Loucy (cell line): ENCODE measurements around the gene PTGIS.

Experiments used
- H2AFZ ChIP-seq: fragments of 200-600 bp; sonication (generic); 2 replicates; pipeline ENCODE4 v1.6.0; 2016; ENCODE audit warnings: antibody characterized with exemption, mild to moderate bottlenecking, low read length, moderate library complexity
- H3F3A ChIP-seq: fragments of 200-600 bp; 2 replicates; pipeline ENCODE4 v1.6.0; 2016; ENCODE audit warnings: antibody characterized with exemption, low read depth, mild to moderate bottlenecking
- H3K27me3 ChIP-seq: fragments of 200-600 bp; sonication (generic); 2 replicates; pipeline ENCODE4 v1.6.1; 2014; ENCODE audit warnings: low read length, mild to moderate bottlenecking; ENCODE audit not compliant: insufficient read depth, poor library complexity, severe bottlenecking
- H3K36me3 ChIP-seq: fragments of 200-600 bp; sonication (generic); 2 replicates; pipeline ENCODE4 v1.6.1; 2016; ENCODE audit warnings: low read length; ENCODE audit not compliant: insufficient read depth
- H3K4me1 ChIP-seq: fragments of 200-600 bp; sonication (generic); 2 replicates; pipeline ENCODE4 v1.5.1; 2014; ENCODE audit warnings: low read length, mild to moderate bottlenecking; ENCODE audit not compliant: insufficient read depth, poor library complexity, severe bottlenecking
- H3K4me2 ChIP-seq: fragments of 200-600 bp; sonication (generic); 2 replicates; pipeline ENCODE4 v1.6.0; 2014; ENCODE audit warnings: antibody characterized with exemption, low read length, low read depth, mild to moderate bottlenecking; ENCODE audit not compliant: poor library complexity, severe bottlenecking
- H3K4me3 ChIP-seq: fragments of 200-600 bp; sonication (generic); 2 replicates; pipeline ENCODE4 v1.5.1; 2014; ENCODE audit warnings: low read length, mild to moderate bottlenecking, mixed read lengths; ENCODE audit not compliant: poor library complexity, severe bottlenecking
- H3K79me2 ChIP-seq: fragments of 200-600 bp; sonication (generic); 2 replicates; pipeline ENCODE4 v1.6.1; 2014; ENCODE audit warnings: low read length; ENCODE audit not compliant: insufficient read depth
- H3K9ac ChIP-seq: fragments of 200-600 bp; sonication (generic); 2 replicates; pipeline ENCODE4 v1.6.0; 2014; ENCODE audit warnings: mild to moderate bottlenecking, low read depth, low read length, moderate library complexity; ENCODE audit not compliant: poor library complexity, severe bottlenecking
- H3K9me2 ChIP-seq: fragments of 200-600 bp; sonication (generic); replicated peaks from 2 replicates; pipeline ENCODE4 v1.6.1; 2016; ENCODE audit warnings: low read depth, low read length, mixed read lengths
- H3K9me3 ChIP-seq: fragments of 200-600 bp; sonication (generic); 2 replicates; pipeline ENCODE4 v1.6.1; 2014; ENCODE audit warnings: mild to moderate bottlenecking, antibody characterized with exemption, low read length, low read depth; ENCODE audit not compliant: insufficient read depth
- H4K20me1 ChIP-seq: fragments of 200-600 bp; sonication (generic); 2 replicates; pipeline ENCODE4 v1.6.0; 2014; ENCODE audit warnings: antibody characterized with exemption, low read length, mild to moderate bottlenecking; ENCODE audit not compliant: insufficient read depth, poor library complexity, severe bottlenecking
- EZH2phosphoT487 ChIP-seq: fragments of 200-600 bp; IDR thresholded peaks from 2 replicates; pipeline ENCODE4 v1.6.1; 2018; ENCODE audit warnings: antibody characterized with exemption, mild to moderate bottlenecking, moderate library complexity, borderline replicate concordance
- TF ChIP-seq, protein P1 (sequence below): fragments of 200-600 bp; sonication (generic); conservative IDR thresholded peaks from 2 replicates; pipeline ENCODE4 v1.5.1; 2014; ENCODE audit warnings: mild to moderate bottlenecking, antibody characterized with exemption, low read length

PTGIS gene

DNA sequence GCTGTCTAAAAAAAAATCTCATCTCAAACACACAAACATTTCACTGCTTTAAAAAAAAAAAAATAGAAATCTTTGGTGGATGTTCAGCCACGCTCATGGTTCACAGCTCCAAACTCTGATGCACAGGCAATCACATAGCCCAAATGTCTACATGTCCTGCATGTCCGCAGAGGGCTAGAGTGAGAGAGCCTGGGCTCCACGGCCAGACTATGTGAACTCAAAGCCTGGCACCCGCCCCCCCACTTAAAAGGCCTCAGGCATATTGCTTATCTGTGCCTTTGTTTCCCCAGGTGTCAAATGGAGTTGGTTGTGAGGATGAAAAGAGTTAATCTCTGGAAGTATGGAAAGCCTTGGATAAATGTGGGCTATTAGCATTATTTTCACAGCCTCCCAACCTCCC, 10.5 kb upstream of the PTGIS start:
- H2AFZ ChIP-seq, result no peak overlapping the region
- TF ChIP-seq EZH2phosphoT487, result no peak
- TF ChIP-seq, protein P1, sequence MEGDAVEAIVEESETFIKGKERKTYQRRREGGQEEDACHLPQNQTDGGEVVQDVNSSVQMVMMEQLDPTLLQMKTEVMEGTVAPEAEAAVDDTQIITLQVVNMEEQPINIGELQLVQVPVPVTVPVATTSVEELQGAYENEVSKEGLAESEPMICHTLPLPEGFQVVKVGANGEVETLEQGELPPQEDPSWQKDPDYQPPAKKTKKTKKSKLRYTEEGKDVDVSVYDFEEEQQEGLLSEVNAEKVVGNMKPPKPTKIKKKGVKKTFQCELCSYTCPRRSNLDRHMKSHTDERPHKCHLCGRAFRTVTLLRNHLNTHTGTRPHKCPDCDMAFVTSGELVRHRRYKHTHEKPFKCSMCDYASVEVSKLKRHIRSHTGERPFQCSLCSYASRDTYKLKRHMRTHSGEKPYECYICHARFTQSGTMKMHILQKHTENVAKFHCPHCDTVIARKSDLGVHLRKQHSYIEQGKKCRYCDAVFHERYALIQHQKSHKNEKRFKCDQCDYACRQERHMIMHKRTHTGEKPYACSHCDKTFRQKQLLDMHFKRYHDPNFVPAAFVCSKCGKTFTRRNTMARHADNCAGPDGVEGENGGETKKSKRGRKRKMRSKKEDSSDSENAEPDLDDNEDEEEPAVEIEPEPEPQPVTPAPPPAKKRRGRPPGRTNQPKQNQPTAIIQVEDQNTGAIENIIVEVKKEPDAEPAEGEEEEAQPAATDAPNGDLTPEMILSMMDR, result no peak
- H3K27me3 ChIP-seq, result no peaks in the 10 kb centered on the region
- H3K9me2 ChIP-seq, result no peaks in the 10 kb centered on the region
- H3K9ac ChIP-seq, result no peak overlapping the region
- no peak overlapping the region for H3K4me3 ChIP-seq
- no peaks in the 10 kb centered on the region for H3K9me3 ChIP-seq
- H3K4me1 ChIP-seq, result no peaks in the 10 kb centered on the region
- H3F3A ChIP-seq, result no peaks in the 10 kb centered on the region
- no peak overlapping the region for H3K4me2 ChIP-seq
- no peaks in the 10 kb centered on the region for H3K79me2 ChIP-seq
- H4K20me1 ChIP-seq, result no peaks in the 10 kb centered on the region
- no peaks in the 10 kb centered on the region for H3K36me3 ChIP-seq

DNA sequence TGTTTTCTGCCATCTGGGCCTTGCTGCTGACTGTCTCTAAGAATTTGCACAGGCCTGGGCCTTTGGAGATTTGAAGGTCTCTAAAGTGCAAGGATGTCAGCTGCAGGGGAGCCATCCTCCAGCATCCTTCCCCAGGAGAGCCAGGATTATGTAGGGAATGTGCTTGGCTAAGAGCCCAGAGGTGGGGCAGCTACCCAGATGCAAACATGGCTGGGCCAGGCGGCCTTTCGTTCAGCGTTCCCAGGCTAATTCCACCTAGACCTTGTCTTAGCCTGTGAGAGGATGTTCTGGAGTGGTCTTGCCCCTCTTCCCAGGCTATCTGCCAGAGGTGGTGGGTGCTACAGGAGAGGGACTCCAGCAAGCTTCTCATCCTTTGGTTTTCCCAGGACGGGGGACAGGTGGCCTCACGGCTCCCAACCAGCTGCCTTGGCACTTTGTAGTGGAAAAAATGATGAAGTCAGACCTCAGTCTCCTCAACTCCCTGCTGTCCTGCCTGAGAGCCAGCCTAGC, 7.7 kb upstream of the PTGIS start:
- Histone ChIP-seq H3K4me1 (no peaks in the 10 kb centered on the region), H3K4me2 (no peak overlapping the region), H3K79me2 (no peaks in the 10 kb centered on the region), H3K9ac (no peak overlapping the region), H3F3A (no peaks in the 10 kb centered on the region), H3K36me3 (no peaks in the 10 kb centered on the region), H3K9me2 (no peaks in the 10 kb centered on the region), H3K27me3 (no peaks in the 10 kb centered on the region), H3K9me3 (no peaks in the 10 kb centered on the region), H3K4me3 (no peak overlapping the region), H2AFZ (no peak overlapping the region), H4K20me1 (no peaks in the 10 kb centered on the region)
- TF ChIP-seq, protein P1, result no peak
- no peak for TF ChIP-seq EZH2phosphoT487

DNA sequence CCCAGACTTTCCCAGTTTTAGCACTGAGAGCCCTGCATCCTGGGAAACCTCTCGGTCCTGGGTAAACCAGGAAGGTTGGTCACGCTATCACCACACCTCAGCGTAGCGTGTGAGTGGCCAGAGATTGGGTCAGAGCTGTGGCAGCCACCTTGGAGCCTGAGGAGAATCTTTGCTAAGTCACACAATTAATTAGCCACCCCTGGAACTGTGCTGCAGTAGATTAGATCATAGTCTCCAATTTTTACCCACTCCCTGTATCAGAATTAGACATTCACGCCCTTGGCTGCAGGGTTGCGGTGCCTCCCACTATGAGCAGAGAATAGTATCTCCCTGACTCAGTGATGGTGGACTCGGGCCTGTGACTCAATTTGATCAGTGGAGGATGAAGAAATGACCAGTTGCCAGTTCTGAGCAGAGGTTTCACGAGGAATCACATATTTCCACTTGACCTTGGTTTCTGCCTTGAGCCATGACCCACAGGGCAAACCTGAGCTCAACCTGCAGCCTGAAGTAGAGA, 6.0 kb upstream of the PTGIS start:
- TF ChIP-seq, protein P1, result no peak
- TF ChIP-seq EZH2phosphoT487, result no peak
- no peaks in the 10 kb centered on the region for H3K9me3 ChIP-seq

More for the DNA sequence above, 6.0 kb upstream of the PTGIS start:
- no peaks in the 10 kb centered on the region for H3K27me3 ChIP-seq
- H3F3A ChIP-seq, result no peaks in the 10 kb centered on the region
- H3K79me2 ChIP-seq, result no peaks in the 10 kb centered on the region
- H3K4me1 ChIP-seq, result no peaks in the 10 kb centered on the region
- H3K9me2 ChIP-seq, result no peaks in the 10 kb centered on the region
- no peak overlapping the region for H2AFZ ChIP-seq
- no peaks in the 10 kb centered on the region for H3K36me3 ChIP-seq
- no peak overlapping the region for H3K9ac ChIP-seq
- H3K4me2 ChIP-seq, result no peak overlapping the region
- no peak overlapping the region for H3K4me3 ChIP-seq
- no peaks in the 10 kb centered on the region for H4K20me1 ChIP-seq
